Tibial nerve (tissue), 3 donors: ENCODE data around the gene ALDH3A1.

Experiments
- CTCF ChIP-seq, 5 experiments: fragments of 200-600 bp in 3 of 5; fragments of 450-650 bp in 2 of 5; sonication (generic) in 3 of 5; IDR thresholded peaks; one replicate each; pipeline ENCODE4 v1.5.1; 2016 to 2019; ENCODE audit warnings: antibody characterized with exemption in 5 of 5, mild to moderate bottlenecking in 3 of 5, moderate library complexity in 2 of 5
- POLR2A ChIP-seq, 2 donors: fragments of 450-650 bp; IDR thresholded peaks; one replicate each; pipeline ENCODE4 v1.6.1; 2017; ENCODE audit warnings: antibody characterized with exemption in 2 of 2, mild to moderate bottlenecking in 2 of 2, moderate library complexity in 2 of 2

GRCh38 chr17:19755821-19756510 lies 7.9 kb upstream of the ALDH3A1 start:
- TF ChIP-seq POLR2A (IDR thresholded peaks at IDR 0.05) (no peak), CTCF (IDR thresholded peaks at IDR 0.05) (no peak)
